ENCODE measurements around the gene PSMB8.
"Not testable (repeated sequence)": the region's sequence is repeated elsewhere in the genome, so short reads cannot be mapped to it uniquely, and the experiment has no call there.

The PSMB8 gene

GRCh38 chr6:32815115-32815514, 28.7 kb downstream of the PSMB8 start:
- TF ChIP-seq CTCF (IDR thresholded peaks at IDR 0.05; ENCODE audit: borderline replicate concordance, insufficient read depth, low read depth, low read length), result no peak
- peak overlapping the region; percentile 24 for H3K4me3 ChIP-seq (ENCODE audit: low read depth, low read length)

- no peak overlapping the region for H3K4me3 ChIP-seq (ENCODE audit: low read depth, low read length)
- TF ChIP-seq CTCF (IDR thresholded peaks at IDR 0.05; ENCODE audit: borderline replicate concordance, insufficient read depth, low read depth, low read length), result no peak
Measured at GRCh38 chr6:32814145-32814544, 29.7 kb downstream of the PSMB8 start.

GRCh38 chr6:32809171-32809570, 34.7 kb downstream of the PSMB8 start:
- no peak overlapping the region for H3K4me3 ChIP-seq (ENCODE audit: low read depth, low read length)
- TF ChIP-seq CTCF (IDR thresholded peaks at IDR 0.05; ENCODE audit: borderline replicate concordance, insufficient read depth, low read depth, low read length), result no peak

- no peak overlapping the region for H3K4me3 ChIP-seq (ENCODE audit: low read depth, low read length)
Measured at GRCh38 chr6:32807020-32807580, 36.7 kb downstream of the PSMB8 start.

GRCh38 chr6:32805404-32805803, 38.4 kb downstream of the PSMB8 start:
- not testable (repeated sequence) for H3K4me3 ChIP-seq (ENCODE audit: low read depth, low read length)

More at GRCh38 chr6:32807020-32807580, 36.7 kb downstream of the PSMB8 start:
- no peak for TF ChIP-seq CTCF (IDR thresholded peaks at IDR 0.05; ENCODE audit: borderline replicate concordance, insufficient read depth, low read depth, low read length)

- TF ChIP-seq CTCF (IDR thresholded peaks at IDR 0.05; ENCODE audit: borderline replicate concordance, insufficient read depth, low read depth, low read length), result no peak
- H3K4me3 ChIP-seq (ENCODE audit: low read depth, low read length), result no peak overlapping the region
Measured at GRCh38 chr6:32803416-32803815, 40.4 kb downstream of the PSMB8 start.

GRCh38 chr6:32799740-32800139, 44.1 kb downstream of the PSMB8 start:
- TF ChIP-seq CTCF (IDR thresholded peaks at IDR 0.05; ENCODE audit: borderline replicate concordance, insufficient read depth, low read depth, low read length), result no peak
- H3K4me3 ChIP-seq (ENCODE audit: low read depth, low read length), result no peak overlapping the region

- no peak for TF ChIP-seq CTCF (IDR thresholded peaks at IDR 0.05; ENCODE audit: borderline replicate concordance, insufficient read depth, low read depth, low read length)
- no peak overlapping the region for H3K4me3 ChIP-seq (ENCODE audit: low read depth, low read length)
Measured at GRCh38 chr6:32799168-32799567, 44.7 kb downstream of the PSMB8 start.
